Testis (tissue), 3 donors: ENCODE data around the gene SYNGR2. TPM values are rescaled to one million over a fixed set of nuclear protein-coding genes. Genes with fewer than 3 reads are reported as not detected.

Source experiments
- DNase-seq: peaks from one replicate; pipeline ENCODE4 v3.0.0-alpha.2; 2019
- H3K27ac ChIP-seq, 2 donors: fragments of 200-600 bp; sonication (generic); one replicate each; pipeline ENCODE4 v1.5.1; 2019
- H3K27me3 ChIP-seq: fragments of 200-600 bp; sonication (generic); one replicate; pipeline ENCODE4 v1.5.1; 2019
- H3K36me3 ChIP-seq: fragments of 200-600 bp; sonication (generic); one replicate; pipeline ENCODE4 v1.5.1; 2017; ENCODE audit warnings: low read depth; ENCODE audit errors: missing control alignments
- H3K4me1 ChIP-seq: fragments of 200-600 bp; sonication (generic); one replicate; pipeline ENCODE4 v1.5.1; 2019
- H3K4me3 ChIP-seq, 2 donors: fragments of 200-600 bp; sonication (generic); one replicate each; pipeline ENCODE4 v1.5.1; 2017 to 2019
- H3K9me3 ChIP-seq: fragments of 200-600 bp; sonication (generic); one replicate; pipeline ENCODE4 v1.5.1; 2017
- CTCF ChIP-seq, 3 experiments: fragments of 450-650 bp in 2 of 3; fragments of 200-600 bp in 1 of 3; sonication (generic) in 1 of 3; IDR thresholded peaks; one replicate each; pipeline ENCODE4 v1.5.1; 2016 to 2019; ENCODE audit warnings: antibody characterized with exemption in 3 of 3, mild to moderate bottlenecking in 2 of 3, moderate library complexity in 1 of 3
- POLR2A ChIP-seq: fragments of 450-650 bp; IDR thresholded peaks from one replicate; pipeline ENCODE4 v1.6.1; 2017; ENCODE audit warnings: antibody characterized with exemption, mild to moderate bottlenecking, moderate library complexity
- WGBS, 2 donors: methylation state at CpG; one replicate each; pipeline ENCODE4 v1.1.5; 2018; 5-methylcytosine and 5-hydroxymethylcytosine counted together
- intact Hi-C: fragments of 100-400 bp; cut with DNase I; formaldehyde crosslinking; loops from one replicate; pipeline ENCODE4 v1.15.1; 2023; ENCODE audit warnings: low total_unique reads
- polyA plus RNA-seq: library from polyadenylated mRNA; stranded (reverse); fragments of 350-450 nt; fragmentation: Illumina TruSeq; extraction: RNeasy Lipid Tissue Mini Kit (QIAGEN cat#74804); gene quantifications from one replicate; pipeline ENCODE4 v1.2.3, GENCODE V29; 2014; ENCODE audit warnings: low read depth, low replicate concordance; ENCODE audit not compliant: insufficient read depth
- total RNA-seq, 2 donors: library from RNA; depleted of rRNA; stranded (reverse); fragments of >200 nt; gene quantifications; one replicate each; pipeline ENCODE4 v1.2.3, GENCODE V29; 2016

The SYNGR2 gene
- total and polyA plus RNA-seq, 3 donors from 2014 or later, result 63.7 to 70.6 (median 68.7) TPM

- no peaks in the 10 kb centered on the region for H3K27me3 ChIP-seq
- no peak overlapping the region for H3K4me3 ChIP-seq
- H3K27ac ChIP-seq, result no peak overlapping the region
- H3K4me1 ChIP-seq, result peaks cover 2% of the 10 kb centered on the region
- TF ChIP-seq POLR2A (no peak), CTCF (IDR thresholded peaks at IDR 0.05) (no peak)
- WGBS, 2 donors, result 85% methylated on average over 9 of the region's 11 CpGs; no CpG with 5 or more reads in 1 of the 2 donors
- DNase-seq, result no peak
- H3K9me3 ChIP-seq, result no peaks in the 10 kb centered on the region
- intact Hi-C loops, result no loop called here
- H3K36me3 ChIP-seq, result no peaks in the 10 kb centered on the region
Measured at GRCh38 chr17:78121801-78122215, 46.6 kb upstream of the SYNGR2 start.

- no peaks in the 10 kb centered on the region for H3K9me3 ChIP-seq
- H3K4me1 ChIP-seq, result peaks cover 8% of the 10 kb centered on the region
- H3K27me3 ChIP-seq, result no peaks in the 10 kb centered on the region
- intact Hi-C loops, result no loop called here
- no peak for TF ChIP-seq POLR2A
- no peak for TF ChIP-seq CTCF (IDR thresholded peaks at IDR 0.05)
- no peaks in the 10 kb centered on the region for H3K36me3 ChIP-seq
- H3K27ac ChIP-seq, result no peak overlapping the region
- 94% methylated on average over 11 to 22 of the region's 23 CpGs for WGBS, 2 donors
- DNase-seq, result no peak
- no peak overlapping the region for H3K4me3 ChIP-seq
Measured at GRCh38 chr17:78122216-78122930, 46.0 kb upstream of the SYNGR2 start.

GRCh38 chr17:78122931-78123249 is 45.5 kb upstream of the SYNGR2 start:
- DNase-seq, result no peak
- WGBS, 2 donors, result 94 to 100% methylated on average over 3 to 4 of the region's 4 CpGs
- no peaks in the 10 kb centered on the region for H3K9me3 ChIP-seq
- H3K27me3 ChIP-seq, result no peaks in the 10 kb centered on the region
- no peak overlapping the region for H3K27ac ChIP-seq
- no peak overlapping the region for H3K4me3 ChIP-seq
- H3K4me1 ChIP-seq, result peaks cover 13% of the 10 kb centered on the region
- no peaks in the 10 kb centered on the region for H3K36me3 ChIP-seq
- intact Hi-C loops, result no loop called here
- no peak for TF ChIP-seq POLR2A
- TF ChIP-seq CTCF (IDR thresholded peaks at IDR 0.05), result no peak

- H3K4me3 ChIP-seq, result no peak overlapping the region
- H3K27me3 ChIP-seq, result no peaks in the 10 kb centered on the region
- no peaks in the 10 kb centered on the region for H3K9me3 ChIP-seq
- no peak overlapping the region for H3K27ac ChIP-seq
- intact Hi-C loops, result no loop called here
- H3K36me3 ChIP-seq, result no peaks in the 10 kb centered on the region
- H3K4me1 ChIP-seq, result peaks cover 18% of the 10 kb centered on the region
- TF ChIP-seq POLR2A, result no peak
- TF ChIP-seq CTCF (IDR thresholded peaks at IDR 0.05), result no peak
- 94% methylated on average over 5 of the region's 5 CpGs for WGBS, 2 donors
- no peak for DNase-seq
Measured at GRCh38 chr17:78123258-78123929, 45.0 kb upstream of the SYNGR2 start.
